ENCODE results near the gene CACNA1G.

CACNA1G gene

DNA sequence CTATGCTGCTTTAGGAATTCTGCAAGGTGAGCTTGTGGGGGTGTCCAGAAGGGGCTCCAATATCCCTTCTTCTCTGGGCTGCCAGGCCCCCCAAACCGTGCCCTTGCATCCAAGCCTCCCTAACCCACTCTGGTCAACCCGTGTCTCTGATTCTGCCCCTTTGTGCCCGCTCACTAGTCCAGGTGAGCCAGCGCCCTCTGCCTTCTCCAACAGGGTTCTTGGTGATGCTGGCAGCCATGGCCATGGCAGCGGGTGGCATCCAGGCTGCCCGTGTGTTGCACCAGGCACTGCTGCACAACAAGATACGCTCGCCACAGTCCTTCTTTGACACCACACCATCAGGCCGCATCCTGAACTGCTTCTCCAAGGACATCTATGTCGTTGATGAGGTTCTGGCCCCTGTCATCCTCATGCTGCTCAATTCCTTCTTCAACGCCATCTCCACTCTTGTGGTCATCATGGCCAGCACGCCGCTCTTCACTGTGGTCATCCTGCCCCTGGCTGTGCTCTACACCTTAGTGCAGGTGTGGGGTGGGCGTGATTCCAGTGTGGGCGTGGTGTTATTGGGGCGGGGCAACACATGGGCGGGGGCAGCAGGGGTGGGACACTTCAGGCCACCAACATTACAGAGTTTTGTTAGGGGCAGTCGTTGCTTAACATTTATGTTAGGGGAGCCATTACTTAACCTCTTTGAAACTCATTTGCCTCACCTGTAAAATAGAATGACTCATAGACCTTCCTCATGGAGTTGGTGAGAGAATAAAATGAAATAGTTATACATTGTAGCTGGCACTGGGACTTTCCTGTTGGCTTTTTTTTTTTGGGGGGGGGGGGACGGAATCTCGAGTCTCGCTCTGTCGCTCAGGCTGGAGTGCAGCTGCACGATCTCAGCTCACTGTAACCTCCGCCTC is 115.8 kb downstream of the CACNA1G start:
- H3K27me3 ChIP-seq: no peaks in the 10 kb centered on the region
- no peaks in the 10 kb centered on the region for H3K9me3 ChIP-seq
- H3K36me3 ChIP-seq: no peaks in the 10 kb centered on the region
- TF ChIP-seq Cebpa-rat (IDR thresholded peaks at IDR 0.05): no peak
- no peak overlapping the region for H3K9ac ChIP-seq
- H3K4me2 ChIP-seq: no peak overlapping the region
- no peak overlapping the region for H3K4me3 ChIP-seq
- no peak overlapping the region for H3K27ac ChIP-seq
- H3K4me1 ChIP-seq: no peaks in the 10 kb centered on the region
- H4K20me1 ChIP-seq: no peaks in the 10 kb centered on the region

Data from BLaER1 (cell line).